ENCODE measurements around the gene POR.

DNA sequence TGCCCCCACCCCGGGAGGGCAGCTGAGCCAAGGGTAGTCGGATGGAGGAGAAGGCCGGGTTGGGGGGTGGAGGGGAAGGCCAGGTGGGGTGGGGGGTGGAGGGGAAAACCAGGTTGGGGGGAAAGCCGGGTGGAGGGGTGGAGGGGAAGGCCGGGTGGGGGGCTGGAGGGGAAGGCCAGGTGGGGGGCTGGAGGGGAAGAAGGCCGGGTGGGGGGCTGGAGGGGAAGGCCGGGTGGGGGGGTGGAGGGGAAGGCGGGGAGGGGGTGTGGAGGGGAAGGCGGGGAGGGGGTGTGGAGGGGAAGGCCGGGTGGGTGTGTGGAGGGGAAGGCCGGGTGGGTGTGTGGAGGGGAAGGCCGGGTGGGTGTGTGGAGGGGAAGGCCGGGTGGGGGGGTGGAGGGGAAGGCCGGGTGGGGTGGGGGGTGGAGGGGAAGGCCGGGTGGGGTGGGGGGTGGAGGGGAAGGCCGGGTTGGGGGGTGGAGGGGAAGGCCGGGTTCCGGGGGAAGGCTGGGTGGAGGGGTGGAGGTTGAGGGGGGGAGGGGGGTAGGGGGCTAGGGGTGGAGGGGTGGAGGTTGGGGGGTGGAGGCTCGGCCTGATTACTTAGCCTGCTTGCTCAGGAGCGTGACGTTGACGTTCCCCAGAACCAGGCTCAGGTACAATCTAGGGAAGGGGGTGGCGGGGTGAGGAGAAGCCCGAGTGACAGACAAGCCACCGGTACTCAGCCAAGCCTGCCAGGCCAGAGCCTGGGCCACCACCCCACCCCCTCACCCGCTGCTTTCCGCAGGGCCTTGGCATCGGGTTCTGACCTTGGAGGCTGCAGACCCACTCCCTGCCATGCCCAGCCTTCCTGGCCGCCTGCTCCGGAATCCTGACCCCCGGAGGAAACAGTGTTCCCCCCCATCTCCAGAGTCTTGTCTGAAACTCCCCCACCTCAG is 73.9 kb downstream of the POR start:
- TF ChIP-seq, protein P1, sequence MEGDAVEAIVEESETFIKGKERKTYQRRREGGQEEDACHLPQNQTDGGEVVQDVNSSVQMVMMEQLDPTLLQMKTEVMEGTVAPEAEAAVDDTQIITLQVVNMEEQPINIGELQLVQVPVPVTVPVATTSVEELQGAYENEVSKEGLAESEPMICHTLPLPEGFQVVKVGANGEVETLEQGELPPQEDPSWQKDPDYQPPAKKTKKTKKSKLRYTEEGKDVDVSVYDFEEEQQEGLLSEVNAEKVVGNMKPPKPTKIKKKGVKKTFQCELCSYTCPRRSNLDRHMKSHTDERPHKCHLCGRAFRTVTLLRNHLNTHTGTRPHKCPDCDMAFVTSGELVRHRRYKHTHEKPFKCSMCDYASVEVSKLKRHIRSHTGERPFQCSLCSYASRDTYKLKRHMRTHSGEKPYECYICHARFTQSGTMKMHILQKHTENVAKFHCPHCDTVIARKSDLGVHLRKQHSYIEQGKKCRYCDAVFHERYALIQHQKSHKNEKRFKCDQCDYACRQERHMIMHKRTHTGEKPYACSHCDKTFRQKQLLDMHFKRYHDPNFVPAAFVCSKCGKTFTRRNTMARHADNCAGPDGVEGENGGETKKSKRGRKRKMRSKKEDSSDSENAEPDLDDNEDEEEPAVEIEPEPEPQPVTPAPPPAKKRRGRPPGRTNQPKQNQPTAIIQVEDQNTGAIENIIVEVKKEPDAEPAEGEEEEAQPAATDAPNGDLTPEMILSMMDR (IDR thresholded peaks at IDR 0.05; ENCODE audit: low read length), result no peak
- TF ChIP-seq EZH2 (IDR thresholded peaks at IDR 0.05; ENCODE audit: borderline replicate concordance, low read length), result no peak

Measured in OCI-LY1 (cell line).